Amniotic stem cell (primary cell): ENCODE measurements around the gene MPP7.

ENCODE experiments used
- DNase-seq: peaks from one replicate; lab custom pipeline; 2025; lab: John Stamatoyannopoulos, UW

MPP7 gene

DNA sequence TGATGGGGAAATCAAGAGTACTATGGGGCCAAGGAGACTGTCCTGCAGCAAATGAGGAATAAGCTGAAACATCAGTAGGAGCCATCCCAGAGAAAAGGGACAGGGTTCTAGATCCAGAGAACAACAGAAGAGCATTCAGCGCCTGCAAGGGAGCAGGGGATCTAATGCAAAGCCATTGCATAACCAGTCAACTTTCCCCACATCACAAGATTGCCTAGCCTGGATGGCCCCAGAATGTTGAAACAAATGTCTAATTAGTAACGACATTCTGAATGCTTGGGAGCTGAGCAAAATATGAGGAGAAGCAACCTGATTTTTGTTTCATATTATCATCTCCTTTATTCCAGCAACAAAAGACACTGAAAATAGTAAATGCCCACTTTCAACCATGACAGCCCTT, 2.7 kb upstream of the MPP7 start:
- no peak for DNase-seq

DNA sequence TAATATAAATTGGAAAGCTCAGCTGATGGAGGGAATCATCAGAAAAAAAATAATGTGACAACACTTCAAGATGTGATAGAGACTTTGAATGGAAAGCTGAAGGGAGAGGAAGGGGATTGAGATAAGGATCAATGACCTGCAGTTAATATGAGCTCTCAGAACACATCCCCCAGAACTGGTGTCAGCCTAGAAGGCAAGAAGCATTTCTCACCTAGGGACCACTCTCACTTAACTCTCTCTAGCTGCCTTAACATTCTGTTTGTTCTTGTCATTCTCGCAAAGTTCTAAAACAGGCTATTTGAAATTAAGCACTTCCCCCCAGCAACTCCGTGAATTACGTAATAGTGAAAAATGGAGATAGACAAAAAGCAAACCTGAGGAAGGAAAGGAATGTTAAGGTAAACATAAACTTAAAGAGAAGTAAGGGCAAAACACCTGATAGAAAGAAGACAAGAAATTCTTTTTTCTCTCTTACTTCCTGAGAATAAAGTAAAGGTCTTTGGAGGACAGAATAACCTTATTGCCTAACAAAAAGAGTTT, 1.2 kb upstream of the MPP7 start:
- DNase-seq: no peak

DNA sequence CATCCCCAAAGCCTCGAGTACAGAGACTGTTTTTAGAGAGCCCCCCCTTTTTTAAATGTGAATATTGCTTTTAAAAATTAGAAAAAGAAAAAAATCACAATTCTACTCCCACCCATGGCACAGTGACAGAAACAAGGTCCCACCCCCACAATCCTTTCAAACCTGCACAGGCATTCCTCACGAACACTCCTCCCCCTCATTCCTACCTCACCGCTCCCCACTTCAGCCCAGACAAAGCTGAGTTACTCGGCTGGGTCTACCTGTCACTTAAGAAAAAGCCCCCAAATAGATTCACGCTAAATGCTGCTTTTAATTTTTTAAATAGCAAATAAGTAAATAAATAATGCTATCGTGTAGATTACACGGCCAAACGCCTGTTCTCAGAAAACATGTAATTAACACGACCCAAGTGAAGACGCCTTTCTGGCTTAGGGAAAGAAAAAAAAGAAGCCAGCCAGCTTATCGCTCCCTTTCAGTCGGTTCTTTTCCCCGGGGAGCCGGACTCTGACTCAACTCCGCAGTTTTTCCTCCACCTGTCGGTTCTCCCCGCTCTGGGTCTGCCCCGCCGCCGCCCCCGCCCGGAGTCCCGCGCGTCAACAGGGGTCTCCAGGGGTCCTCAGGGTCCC, 739 bp downstream of the MPP7 start:
- DNase-seq: no peak

DNA sequence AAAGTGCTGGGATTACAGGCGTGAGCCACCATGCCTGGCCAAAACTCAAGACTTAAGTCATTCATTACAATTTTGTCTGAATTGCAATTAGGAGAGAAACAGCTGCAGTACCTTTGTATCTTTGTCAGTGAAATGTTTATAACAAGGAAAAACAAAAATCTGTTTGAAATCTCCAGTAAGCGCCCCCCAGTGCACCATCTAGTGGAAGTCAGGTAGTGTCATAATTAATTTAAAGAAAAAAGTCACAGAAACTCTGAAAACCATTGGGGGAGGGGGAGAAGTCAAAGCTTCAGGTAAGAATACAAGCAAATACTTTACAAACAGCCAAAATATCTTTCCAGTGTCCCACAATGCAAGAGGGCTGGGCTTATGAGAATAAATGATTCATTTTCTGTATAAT, 2.8 kb downstream of the MPP7 start:
- no peak for DNase-seq

DNA sequence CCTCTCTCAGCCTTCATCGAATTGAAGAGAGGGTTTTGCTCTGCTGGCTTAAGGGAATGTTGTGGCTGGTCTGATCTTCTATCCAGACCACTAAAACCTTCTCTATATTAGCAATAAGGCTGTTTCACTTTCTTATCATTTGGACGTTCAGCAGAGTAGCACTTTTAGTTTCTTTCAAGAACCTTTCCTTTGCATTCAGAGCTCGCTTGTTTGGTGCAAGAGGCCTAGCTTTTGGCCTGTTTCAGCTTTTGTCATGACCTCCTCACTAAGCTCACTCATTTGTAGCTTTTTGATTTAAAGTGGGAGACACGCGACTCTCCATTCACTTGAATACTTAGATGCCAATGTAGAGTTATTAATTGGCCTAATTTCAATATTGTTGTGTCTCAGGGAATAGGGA, 3.9 kb downstream of the MPP7 start:
- no peak for DNase-seq

DNA sequence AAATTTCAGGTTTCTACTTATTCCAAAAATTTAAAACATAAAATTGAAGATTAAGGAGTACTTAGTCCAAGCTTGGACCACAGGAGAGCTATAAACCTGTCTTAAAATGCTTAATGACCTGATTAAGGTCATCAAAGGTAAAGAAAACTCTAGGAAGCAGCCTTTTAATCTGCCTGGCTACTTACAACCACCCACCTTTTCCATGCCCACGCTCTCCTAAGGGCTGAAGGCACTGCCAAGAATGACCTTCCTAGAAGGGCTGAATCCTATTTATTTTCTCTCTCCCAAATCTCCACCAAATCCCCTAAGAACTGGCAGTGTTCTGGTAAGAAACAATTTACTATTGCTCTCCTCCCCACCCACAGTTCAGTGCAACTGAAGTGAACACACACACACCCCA, 6.8 kb downstream of the MPP7 start:
- no peak for DNase-seq

DNA sequence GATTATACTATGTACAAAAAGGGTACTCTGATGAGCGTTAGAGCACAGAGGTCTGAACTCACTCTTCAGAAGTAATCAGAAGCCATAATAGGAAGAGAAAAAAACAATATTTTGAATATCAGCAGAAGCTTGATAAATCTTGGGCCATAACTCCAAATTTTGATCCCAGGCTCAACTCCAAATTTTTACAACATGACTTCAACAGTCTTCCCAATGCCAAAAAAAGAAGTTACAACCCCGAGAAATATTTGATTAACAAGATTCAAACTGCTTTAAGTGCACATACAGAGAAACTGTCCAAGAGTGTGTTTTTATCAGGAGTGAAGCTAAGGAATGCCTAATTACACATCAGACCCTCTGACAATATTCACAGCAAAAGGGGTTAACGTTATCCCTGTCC, 7.5 kb downstream of the MPP7 start:
- no peak for DNase-seq

DNA sequence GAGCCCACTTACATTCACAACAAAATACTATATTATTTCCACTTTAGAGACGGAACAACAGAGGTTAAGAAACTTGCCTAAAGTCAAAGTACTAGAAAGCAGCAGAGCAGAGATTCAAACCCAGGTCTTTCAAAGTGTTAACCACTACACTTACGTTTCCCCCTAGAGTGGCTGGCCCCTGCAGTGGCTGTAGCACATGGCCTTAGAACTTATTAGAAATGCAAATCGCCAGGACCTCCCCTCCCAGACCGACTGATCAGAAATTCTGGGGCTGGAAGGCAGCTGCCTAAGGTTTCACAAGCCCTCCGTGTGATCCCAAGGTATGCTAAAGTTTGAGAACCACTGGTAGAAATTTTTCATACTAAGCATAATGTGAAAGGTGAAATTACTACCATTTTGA, 8.1 kb downstream of the MPP7 start:
- no peak for DNase-seq

DNA sequence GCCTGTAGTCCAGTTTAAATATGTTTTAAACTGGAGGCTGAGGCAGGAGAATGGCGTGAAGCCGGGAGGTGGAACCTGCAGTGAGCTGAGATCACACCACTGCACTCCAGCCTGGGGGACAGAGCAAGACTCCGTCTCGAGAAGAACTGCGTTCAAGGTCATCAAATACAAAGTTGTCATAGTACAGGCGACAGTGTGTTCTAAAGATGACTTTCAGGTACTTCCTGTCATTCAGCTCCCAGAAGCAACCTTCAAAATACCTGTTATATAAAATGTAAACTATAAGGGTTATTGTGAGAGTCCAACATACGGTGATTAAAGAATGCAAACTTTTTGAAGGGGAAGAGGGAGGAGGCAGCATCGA, 8.7 kb downstream of the MPP7 start:
- DNase-seq: no peak

DNA sequence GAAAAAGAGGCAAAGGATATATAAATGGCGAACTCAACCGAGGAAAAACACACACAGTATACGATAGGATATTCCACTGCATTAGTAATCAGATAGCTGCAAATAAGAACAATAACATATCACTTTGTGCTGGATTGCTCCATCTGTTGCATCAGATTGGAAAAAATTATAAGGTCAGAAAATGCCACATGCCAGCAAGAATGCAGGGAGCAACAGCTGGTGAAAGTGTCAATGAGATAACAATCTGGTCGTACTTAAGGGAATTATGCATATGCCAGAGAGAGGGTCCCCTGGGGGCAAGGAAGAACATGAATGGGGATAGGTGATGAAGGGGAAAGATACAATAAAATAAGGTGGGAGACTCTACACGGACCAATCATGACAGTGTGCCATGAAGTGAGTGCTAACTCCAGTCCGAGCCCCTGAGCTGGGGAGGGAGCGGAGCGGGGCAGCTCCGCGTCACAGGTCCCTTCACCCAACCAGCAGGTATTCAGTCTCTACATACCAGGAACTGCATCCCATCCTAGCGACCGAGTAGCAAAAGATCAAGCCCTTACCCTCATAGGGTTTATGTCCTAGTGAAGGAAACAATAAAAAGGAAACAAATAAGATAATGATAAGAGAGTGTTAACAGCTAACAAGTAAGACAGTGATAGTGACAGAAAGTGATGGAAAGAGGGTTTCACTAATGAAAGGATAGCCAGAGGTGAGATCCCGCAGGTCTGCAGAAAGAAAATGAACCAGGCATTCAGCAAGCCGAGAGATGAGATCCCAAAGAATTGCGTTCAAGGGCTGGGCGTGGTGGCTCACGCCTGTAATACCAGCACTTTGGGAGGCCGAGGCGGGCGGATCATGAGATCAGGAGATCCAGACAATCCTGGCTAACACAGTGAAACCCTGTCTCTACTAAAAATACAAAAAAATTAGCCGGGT, 9.4 kb downstream of the MPP7 start:
- no peak for DNase-seq

DNA sequence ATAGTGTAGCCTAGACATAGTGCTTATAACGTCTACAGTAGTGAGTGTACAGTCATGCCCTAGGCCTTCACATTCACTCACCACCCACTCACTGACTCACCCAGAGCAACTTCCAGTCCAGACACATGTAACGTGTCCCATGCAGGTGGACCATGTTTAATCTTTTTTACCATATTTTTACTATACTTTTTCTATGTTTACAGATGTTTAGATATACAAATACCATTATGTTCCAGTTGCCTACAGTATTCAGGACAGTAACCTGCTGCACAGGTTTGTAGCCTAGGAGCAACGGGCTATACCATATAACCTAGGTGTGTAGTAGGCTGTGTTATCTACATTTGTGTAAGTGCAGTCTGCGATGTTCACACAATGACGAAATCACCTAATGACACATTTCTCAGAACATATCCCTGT, 11.0 kb downstream of the MPP7 start:
- peak; percentile 32 for DNase-seq

DNA sequence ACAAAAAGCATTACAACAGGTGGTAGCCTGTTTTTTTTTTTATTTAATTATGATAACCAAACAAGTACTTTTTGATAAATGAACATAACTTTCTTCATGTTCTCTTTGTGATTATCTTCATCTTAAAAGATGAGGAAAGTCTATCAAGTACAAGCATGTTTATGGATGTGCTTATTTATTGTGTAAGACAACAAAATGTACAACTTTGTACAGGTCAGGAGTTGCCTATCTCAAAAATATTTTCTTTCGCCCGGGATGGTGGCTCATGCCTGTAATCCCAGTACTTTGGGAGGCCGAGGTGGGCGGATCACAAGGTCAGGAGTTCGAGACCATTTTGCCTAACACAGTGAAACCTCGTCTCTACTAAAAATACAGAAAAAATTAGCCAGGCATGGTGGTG, 17.0 kb downstream of the MPP7 start:
- DNase-seq: no peak

DNA sequence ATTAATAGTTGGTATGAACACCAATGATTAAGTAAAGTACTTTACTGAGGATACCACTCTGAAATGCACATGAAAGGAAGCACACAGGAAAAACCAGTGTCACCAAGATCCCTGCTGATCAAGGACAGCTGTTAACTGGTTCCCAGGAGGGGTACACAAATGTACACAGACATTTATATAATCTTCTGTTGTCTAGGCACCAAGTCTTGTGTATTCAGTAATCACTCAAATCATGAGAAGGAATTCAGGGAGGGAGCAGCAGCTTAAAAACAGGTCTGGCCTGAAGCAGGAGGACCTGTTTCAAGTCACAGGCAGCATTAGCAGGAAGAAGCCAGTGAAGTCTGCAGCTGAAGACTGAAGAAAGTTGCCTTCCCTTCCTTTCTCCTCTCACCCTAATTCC, 18.7 kb downstream of the MPP7 start:
- DNase-seq: no peak

DNA sequence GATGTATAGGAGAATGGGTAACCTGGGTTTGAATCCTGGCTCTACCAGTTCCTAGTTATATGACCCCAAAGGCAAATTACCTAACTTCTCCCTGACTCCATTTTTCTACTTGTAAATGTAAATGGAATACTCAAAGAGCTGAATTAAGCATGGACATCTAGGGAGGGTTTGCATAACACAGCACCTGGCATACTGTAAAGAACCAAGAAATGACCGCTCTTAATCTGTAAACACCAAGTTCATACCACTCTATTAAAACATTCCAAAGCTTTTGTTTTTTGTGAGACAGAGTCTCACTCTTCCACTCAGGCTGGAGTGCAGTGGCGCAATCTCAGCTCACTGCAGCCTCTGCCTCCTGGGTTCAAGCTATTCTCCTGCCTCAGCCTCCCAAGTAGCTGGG, 19.6 kb downstream of the MPP7 start:
- no peak for DNase-seq

DNA sequence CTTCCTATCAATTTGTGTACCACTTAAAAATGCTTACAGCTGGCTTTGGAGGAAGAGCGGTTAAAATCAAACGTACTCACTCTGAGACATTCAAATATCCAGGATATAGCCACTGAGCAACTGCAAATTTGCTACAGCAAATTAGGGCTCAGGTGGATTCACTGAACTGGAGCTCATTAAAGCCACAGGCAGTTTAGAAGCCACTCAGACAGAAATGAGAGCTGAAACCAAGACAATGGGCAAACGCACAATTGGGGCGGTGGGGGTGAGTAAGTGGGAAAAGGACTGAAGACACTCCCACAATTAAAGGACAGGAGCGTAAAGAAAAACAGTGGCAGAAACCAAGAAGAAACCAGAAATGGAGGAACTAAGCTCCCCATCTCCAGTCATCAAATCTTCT, 20.5 kb downstream of the MPP7 start:
- no peak for DNase-seq

DNA sequence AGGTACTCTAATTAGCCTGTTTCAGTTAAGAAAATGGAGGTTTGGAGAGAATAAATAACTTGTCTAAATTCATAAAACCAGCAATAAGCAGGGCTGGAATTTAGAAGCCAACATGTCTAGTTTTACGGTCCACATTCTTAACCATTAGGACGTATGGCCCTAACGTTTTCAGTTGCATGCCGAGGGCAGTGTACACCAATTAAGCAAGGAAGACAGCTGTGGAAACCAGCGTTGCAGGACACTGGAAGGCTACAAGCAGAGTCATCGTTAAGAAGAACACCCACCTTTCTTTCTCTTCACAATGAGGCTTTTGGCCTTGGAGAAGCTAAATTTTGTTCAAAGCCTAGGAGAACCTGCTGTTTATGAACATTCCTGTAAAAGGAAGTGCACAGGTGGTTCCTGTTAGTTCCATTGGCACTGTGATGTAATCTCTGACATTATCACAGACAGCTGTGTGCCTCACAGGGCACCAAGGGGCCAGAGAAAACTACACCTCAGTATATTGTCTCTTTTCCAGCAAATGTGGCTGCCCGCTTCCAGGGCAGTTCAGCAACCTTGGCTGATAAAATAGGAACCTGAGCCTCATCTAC, 21.0 kb downstream of the MPP7 start:
- no peak for DNase-seq

DNA sequence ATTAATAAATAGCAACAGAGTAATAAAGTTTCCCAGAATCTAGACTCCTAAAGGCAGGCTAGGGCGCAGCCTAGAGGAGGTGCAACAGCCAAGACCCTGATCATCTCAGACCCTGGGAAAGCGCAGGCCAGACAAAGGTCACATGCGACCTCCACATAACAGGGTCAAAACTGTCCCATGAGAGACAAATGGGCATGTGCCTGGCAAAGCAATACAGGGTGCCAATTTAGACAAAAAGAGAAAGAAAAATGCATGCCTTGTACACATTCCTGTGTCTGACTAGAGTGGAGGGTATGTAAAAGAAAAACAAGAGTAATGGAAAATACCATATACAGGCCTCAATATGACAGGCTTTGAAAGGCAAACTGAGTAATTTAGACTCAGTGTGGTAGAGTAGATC, 22.2 kb downstream of the MPP7 start:
- peak; percentile 21 for DNase-seq

DNA sequence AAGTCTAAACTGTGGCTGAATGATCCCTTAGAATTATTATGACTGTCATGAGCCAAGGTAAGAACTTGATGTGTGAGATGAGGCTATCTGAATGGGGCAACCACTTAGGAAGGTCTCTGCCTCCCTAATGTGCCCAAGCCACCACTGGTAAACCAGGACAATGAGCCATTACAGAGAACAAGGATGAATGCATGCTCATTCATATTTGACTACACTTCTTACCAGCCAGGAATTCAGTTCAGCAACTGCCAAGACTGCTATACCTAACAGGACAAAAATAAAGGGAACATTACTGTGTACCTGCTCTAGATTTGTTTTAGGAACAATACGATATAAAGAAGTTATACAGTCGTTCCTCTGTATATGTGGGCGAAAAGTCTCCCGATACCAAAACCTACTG, 23.0 kb downstream of the MPP7 start:
- no peak for DNase-seq

DNA sequence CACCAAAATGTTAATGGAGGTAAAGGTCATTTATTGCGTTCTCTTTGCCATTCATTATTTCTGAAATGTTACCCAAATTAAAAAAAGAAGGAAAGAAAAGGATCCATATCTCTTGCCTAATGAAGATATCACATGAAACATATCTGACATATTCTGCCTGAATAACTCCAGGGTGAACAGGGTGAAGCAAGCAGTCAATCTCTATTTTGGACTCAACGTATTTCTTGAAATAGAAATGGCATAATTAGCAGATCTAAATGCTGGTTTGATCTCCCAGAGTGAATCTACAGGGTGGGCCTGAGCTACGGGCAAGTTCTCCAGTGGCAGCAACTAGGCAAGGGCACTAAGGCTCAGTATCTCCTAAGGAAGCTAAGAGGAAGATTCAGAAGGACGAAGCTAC, 24.0 kb downstream of the MPP7 start:
- no peak for DNase-seq

DNA sequence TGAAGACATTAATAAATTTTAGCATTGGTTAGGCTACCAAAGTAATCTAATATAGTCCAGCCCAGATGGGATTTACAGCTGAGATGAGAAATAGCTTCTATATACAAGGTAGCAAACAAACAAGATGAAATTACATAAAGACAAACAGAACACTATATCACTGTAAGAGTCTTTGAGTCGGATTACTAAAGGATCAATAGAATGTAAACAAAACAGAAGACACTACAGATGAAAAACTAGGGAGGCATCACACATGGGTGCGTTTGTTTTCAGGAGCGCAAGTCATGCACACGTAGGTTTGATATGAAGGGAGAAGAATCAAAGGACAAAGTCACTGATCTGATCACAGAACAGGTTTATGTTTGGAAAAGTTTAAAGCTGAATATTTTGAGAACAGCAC, 26.5 kb downstream of the MPP7 start:
- DNase-seq: no peak

DNA sequence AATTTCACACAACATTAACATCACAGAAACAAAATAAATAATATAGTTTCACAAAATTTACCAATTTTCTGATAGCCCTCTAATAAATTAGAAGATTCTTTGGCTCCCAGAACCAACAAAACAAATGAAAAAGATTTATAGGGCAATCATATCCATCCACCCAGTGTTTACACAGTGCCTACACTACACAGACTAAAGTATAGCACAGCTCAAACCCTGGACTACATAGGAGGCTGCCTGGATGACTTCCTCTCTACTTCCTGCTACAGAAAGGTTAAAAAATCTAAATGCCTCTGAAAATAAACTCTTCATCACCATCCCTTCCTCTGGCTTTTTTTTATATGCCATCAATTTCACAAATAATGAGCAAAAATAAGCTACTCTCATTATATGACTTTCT, 28.4 kb downstream of the MPP7 start:
- no peak for DNase-seq

DNA sequence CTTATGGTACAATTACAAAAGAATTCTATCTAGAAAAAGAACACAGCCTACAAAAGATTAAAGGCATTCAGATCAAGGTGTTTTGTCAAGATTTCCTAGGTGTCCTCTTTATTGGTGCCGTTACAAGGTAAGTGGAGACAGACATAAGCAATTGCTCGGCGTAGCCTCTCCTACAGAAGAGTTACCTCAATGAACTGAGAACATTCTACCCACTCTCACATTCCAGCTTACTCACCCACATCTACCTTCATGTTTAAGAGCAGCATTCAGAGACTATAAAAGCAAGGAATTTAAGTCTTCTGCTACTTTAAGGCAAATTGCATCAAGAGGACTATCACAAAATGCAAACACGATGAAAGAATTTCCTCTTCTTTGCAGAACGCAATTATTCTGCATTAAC, 29.5 kb downstream of the MPP7 start:
- no peak for DNase-seq

DNA sequence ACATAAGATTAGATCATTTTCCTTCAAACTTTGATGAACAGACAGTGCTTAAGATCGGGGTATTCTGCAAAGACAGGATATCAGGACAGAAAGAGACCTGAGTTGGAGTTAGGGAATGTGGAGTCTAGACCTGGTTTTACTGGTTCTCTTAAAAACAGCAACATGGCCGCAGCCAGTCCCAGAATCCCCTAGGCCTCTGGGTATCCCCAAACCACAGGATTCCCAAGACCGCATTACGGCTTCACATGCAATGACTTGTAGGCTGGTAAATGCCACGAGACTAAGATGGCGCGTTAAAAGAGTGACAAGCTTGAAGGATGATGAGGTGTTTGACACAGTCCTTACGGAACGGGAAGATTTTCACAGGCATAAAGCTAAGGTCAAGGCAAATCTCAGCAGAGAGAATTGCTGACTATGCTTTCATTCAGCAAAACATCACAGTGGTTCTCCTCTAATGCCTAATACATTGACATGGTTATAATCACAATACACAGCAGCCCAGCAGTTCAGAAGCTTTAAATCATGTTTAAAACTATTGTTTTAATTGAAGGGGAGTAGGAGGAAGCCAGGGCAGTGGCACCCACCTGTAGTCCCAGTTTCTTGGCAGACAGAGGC, 32.9 kb downstream of the MPP7 start:
- no peak for DNase-seq
